Choroid plexus epithelial cell (primary cell): Measurements from ENCODE around the gene PHF21B.

Experiments
- DNase-seq: peaks from one replicate; pipeline ENCODE4 v3.0.0-alpha.2; 2010; ENCODE audit warnings: low read depth
- H3K4me3 ChIP-seq: 2 replicates; pipeline ENCODE4 v1.5.1; 2011; ENCODE audit warnings: low read depth, mild to moderate bottlenecking, control low read depth, low read length, moderate library complexity
- TF ChIP-seq, protein P1 (sequence below): conservative IDR thresholded peaks from 2 replicates; pipeline ENCODE4 v1.5.1; 2011; ENCODE audit warnings: low read depth, mild to moderate bottlenecking, control low read depth, inconsistent platforms, low read length, moderate library complexity

The PHF21B gene

DNA sequence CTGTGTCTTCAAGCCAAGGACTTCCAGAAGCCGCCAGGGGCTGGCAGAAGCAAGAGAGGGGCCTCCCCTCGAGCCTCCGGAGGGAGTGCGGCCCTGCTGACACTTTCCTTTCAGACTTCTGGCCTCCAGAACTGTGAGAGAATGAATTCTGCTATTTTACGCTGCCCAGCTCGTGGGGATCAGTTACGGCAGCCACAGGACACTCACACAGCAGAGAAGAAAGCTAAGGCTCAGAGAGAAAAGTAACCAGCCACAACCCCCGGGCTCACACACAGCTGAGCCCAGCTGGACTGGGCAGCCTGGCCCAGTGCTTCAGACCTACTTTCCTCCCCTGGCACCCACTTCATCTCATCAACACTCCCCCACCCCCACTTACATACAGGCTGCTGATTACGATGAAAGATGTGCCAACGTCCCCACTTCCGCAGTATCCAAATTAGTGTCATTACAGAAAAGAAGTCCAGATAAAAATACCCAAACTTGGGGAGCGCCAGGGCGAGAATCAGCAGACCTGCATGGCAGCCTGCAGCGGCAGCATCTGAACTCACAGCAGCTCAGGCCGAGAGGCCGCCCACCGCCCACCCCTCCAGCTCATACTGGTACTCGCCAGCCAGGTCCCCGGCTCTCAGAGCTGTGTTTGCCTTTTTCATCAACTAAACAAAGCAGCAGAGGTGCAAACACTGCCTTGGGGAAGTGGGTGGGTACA lies 15.3 kb downstream of the PHF21B start:
- no peak overlapping the region for H3K4me3 ChIP-seq
- TF ChIP-seq, protein P1, sequence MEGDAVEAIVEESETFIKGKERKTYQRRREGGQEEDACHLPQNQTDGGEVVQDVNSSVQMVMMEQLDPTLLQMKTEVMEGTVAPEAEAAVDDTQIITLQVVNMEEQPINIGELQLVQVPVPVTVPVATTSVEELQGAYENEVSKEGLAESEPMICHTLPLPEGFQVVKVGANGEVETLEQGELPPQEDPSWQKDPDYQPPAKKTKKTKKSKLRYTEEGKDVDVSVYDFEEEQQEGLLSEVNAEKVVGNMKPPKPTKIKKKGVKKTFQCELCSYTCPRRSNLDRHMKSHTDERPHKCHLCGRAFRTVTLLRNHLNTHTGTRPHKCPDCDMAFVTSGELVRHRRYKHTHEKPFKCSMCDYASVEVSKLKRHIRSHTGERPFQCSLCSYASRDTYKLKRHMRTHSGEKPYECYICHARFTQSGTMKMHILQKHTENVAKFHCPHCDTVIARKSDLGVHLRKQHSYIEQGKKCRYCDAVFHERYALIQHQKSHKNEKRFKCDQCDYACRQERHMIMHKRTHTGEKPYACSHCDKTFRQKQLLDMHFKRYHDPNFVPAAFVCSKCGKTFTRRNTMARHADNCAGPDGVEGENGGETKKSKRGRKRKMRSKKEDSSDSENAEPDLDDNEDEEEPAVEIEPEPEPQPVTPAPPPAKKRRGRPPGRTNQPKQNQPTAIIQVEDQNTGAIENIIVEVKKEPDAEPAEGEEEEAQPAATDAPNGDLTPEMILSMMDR, result no peak
- no peak for DNase-seq

DNA sequence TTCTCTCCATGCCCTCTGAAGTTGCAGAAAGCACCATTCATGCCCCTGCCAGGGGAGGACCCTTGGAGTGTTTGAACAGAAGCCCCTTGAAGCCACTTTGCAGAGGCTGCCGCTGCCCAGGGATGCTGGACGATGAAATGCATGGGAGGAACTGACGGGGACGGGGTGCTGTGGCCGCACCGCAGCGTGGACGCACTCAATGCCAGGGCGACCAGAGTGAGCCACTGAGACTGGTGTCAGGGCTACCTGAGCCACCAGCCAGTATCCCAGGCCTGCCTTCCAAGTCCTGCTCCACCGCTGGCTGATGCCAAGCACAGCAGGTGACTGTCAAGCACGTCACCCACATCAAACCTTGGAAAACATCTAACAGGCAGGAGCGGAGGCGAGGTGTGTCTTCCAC lies 17.6 kb downstream of the PHF21B start:
- TF ChIP-seq, protein P1, result no peak
- H3K4me3 ChIP-seq, result no peak overlapping the region
- DNase-seq, result no peak

DNA sequence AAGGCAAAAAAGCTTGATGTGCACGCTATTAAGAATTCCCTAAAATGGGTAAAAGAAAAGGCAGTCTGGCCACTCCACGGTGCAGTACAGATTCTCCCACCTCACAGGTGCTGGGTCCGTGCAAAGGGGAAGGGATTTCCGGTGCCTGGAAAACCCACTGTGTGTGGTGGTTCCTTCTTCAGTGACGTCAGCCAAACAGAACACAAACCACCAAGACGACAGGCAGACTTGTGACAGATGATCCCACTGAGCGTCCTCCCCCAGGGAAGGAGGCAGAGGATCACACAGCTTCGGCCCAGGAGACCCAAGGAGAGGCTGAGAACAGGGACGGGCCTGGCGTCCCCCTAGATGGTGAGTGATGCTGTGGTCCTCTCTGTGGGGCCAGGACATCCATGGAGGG lies 18.6 kb downstream of the PHF21B start:
- H3K4me3 ChIP-seq, result no peak overlapping the region
- DNase-seq, result no peak
- TF ChIP-seq, protein P1, result no peak

- DNase-seq, result no peak
- no peak overlapping the region for H3K4me3 ChIP-seq
- TF ChIP-seq, protein P1, result no peak
Measured at GRCh38 chr22:44990810-44991209, 19.0 kb downstream of the PHF21B start.

GRCh38 chr22:44990328-44990727 lies 19.5 kb downstream of the PHF21B start:
- H3K4me3 ChIP-seq, result no peak overlapping the region
- DNase-seq, result no peak
- TF ChIP-seq, protein P1, result no peak

- no peak overlapping the region for H3K4me3 ChIP-seq
- no peak for DNase-seq
- TF ChIP-seq, protein P1, result peak; percentile 14
Measured at GRCh38 chr22:44988671-44989070, 21.1 kb downstream of the PHF21B start.

DNA sequence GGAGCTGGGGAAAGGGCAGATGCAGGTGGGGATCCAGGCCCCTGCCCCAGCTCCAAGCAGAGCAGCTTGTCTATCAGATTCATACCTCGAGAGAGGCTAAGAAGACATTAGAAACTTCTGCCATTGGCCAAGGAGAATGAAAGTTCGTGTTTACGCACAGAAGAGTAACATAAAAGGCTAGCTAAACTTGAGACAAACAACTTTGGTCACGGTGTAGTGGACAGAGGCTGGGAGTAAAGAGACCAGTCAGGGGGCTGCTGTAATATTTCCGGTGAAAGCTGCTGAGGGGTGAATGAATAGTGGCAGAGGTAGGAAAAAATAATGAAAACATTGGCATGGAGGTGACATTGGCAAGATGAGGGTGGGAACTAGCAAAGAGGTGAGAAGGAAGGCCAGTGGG lies 22.9 kb downstream of the PHF21B start:
- no peak for DNase-seq
- H3K4me3 ChIP-seq, result no peak overlapping the region
- TF ChIP-seq, protein P1, result no peak
